ENCODE data around the gene CDC42EP4.

DNA sequence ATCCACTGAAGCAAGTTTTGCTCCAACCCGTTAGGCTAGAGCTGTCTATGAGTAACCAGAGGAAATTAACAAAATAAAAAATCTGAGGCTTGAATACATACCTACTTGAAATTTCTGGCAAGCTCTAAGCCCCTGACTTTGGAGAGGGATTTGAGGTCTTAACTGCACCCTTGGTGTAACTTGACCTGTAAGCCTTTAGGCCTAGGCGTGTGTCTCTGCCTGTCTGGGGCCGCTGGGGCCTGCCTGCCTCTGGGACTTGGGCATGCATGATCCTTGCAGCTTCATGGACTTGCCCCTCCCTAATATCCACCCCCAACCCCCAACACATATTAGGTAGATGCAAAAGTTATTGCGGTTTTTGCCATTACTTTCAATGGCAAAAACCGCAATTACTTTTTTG is 3.7 kb upstream of the CDC42EP4 start:
- TF ChIP-seq POLR2A (IDR thresholded peaks at IDR 0.05): no peak
- TF ChIP-seq, protein P1, sequence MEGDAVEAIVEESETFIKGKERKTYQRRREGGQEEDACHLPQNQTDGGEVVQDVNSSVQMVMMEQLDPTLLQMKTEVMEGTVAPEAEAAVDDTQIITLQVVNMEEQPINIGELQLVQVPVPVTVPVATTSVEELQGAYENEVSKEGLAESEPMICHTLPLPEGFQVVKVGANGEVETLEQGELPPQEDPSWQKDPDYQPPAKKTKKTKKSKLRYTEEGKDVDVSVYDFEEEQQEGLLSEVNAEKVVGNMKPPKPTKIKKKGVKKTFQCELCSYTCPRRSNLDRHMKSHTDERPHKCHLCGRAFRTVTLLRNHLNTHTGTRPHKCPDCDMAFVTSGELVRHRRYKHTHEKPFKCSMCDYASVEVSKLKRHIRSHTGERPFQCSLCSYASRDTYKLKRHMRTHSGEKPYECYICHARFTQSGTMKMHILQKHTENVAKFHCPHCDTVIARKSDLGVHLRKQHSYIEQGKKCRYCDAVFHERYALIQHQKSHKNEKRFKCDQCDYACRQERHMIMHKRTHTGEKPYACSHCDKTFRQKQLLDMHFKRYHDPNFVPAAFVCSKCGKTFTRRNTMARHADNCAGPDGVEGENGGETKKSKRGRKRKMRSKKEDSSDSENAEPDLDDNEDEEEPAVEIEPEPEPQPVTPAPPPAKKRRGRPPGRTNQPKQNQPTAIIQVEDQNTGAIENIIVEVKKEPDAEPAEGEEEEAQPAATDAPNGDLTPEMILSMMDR (IDR thresholded peaks at IDR 0.05): no peak
- no peak for TF ChIP-seq EP300 (IDR thresholded peaks at IDR 0.05)

Measured in tibial nerve (tissue), 4 donors.